Natural killer cell (primary cell): ENCODE data around the gene RAB1B. TPM values are rescaled to one million over a fixed set of nuclear protein-coding genes. Genes with fewer than 3 reads are reported as not detected.

Experiments
- ATAC-seq, 3 donors: fragments of 150-1000 bp in 2 of 3; fragments of 200-7000 bp in 1 of 3; cut with Tn5 transposase; 1 replicate in 1 of 3; 2 replicates in 2 of 3; pipeline ENCODE4 v1.10.0; 2021; ENCODE audit warnings: mild to moderate bottlenecking in 2 of 3, moderate library complexity in 2 of 3
- DNase-seq, 2 donors: peaks; one replicate each; pipeline versions ENCODE4 v3.0.0 to v3.0.0-alpha.2; 2013 to 2021; ENCODE audit warnings: mixed read lengths in 1 of 2
- H3K27ac ChIP-seq: one replicate; pipeline ENCODE4 v1.5.1; 2013; ENCODE audit warnings: mild to moderate bottlenecking, low read length
- H3K27me3 ChIP-seq: one replicate; pipeline ENCODE4 v1.6.1; 2013; ENCODE audit warnings: low read length; ENCODE audit not compliant: control insufficient read depth, insufficient read depth
- H3K36me3 ChIP-seq: one replicate; pipeline ENCODE4 v1.6.1; 2013; ENCODE audit warnings: low read length; ENCODE audit not compliant: control insufficient read depth, insufficient read depth
- H3K4me1 ChIP-seq: one replicate; pipeline ENCODE4 v1.6.1; 2013; ENCODE audit warnings: low read length; ENCODE audit not compliant: control insufficient read depth, insufficient read depth
- H3K4me3 ChIP-seq: one replicate; pipeline ENCODE4 v1.5.1; 2013; ENCODE audit warnings: low read length
- H3K9me3 ChIP-seq: one replicate; pipeline ENCODE4 v1.6.1; 2013; ENCODE audit warnings: low read length; ENCODE audit not compliant: control insufficient read depth, insufficient read depth
- H3K27ac Mint-ChIP-seq, 2 donors: one replicate each; pipeline ENCODE4 v1.8.0; 2022; ENCODE audit warnings: mild to moderate bottlenecking in 2 of 2, mixed read lengths in 2 of 2, moderate library complexity in 1 of 2
- H3K27me3 Mint-ChIP-seq, 2 donors: one replicate each; pipeline ENCODE4 v1.8.0; 2022; ENCODE audit warnings: low read depth in 2 of 2, mixed read lengths in 2 of 2
- H3K36me3 Mint-ChIP-seq: one replicate; pipeline ENCODE4 v1.8.0; 2022; ENCODE audit warnings: mixed read lengths
- H3K4me1 Mint-ChIP-seq, 2 donors: one replicate each; pipeline ENCODE4 v1.8.0; 2022; ENCODE audit warnings: mixed read lengths in 2 of 2
- H3K4me3 Mint-ChIP-seq: one replicate; pipeline ENCODE4 v1.8.0; 2022; ENCODE audit warnings: mild to moderate bottlenecking, moderate library complexity, mixed read lengths
- H3K9me3 Mint-ChIP-seq, 2 donors: one replicate each; pipeline ENCODE4 v1.8.0; 2022; ENCODE audit warnings: mixed read lengths in 2 of 2
- WGBS: methylation state at CpG from one replicate; pipeline ENCODE4 v1.1.7; 2013; ENCODE audit warnings: missing lambda C conversion rate; ENCODE audit not compliant: insufficient coverage; 5-methylcytosine and 5-hydroxymethylcytosine counted together
- intact Hi-C: fragments of 100-400 bp; cut with micrococcal nuclease; formaldehyde crosslinking; loops from one replicate; pipeline ENCODE4 v1.14.2; 2022
- total RNA-seq, 4 donors: library from RNA; stranded (reverse); fragments of 120-200 nt in 1 of 4; gene quantifications; one replicate each; pipeline versions ENCODE4 v1.2.3 to v1.2.4, GENCODE V29; 2013 to 2022
- TF ChIP-seq, protein P1 (sequence below): fragments of 200-600 bp; IDR thresholded peaks from one replicate; pipeline ENCODE4 v1.8.0; 2022; ENCODE audit warnings: antibody characterized with exemption

RAB1B gene
- total RNA-seq, 3 donors from 2014 or later (not counting 1 experiment from before 2014, with no cell fraction given), result 116 to 144 (median 132) TPM

- DNase-seq (no peak), ATAC-seq (no peak)
- Mint-ChIP-seq H3K4me1 (peaks cover 61 to 79% of the 10 kb centered on the region in 2 donors), H3K27me3 (no peaks in the 10 kb centered on the region), H3K27ac (peak overlapping the region in 1 of 2 donors; percentile 76), H3K4me3 (peak overlapping the region; percentile 41), H3K9me3 (no peaks in the 10 kb centered on the region), H3K36me3 (peaks cover 14% of the 10 kb centered on the region)
- TF ChIP-seq, protein P1, sequence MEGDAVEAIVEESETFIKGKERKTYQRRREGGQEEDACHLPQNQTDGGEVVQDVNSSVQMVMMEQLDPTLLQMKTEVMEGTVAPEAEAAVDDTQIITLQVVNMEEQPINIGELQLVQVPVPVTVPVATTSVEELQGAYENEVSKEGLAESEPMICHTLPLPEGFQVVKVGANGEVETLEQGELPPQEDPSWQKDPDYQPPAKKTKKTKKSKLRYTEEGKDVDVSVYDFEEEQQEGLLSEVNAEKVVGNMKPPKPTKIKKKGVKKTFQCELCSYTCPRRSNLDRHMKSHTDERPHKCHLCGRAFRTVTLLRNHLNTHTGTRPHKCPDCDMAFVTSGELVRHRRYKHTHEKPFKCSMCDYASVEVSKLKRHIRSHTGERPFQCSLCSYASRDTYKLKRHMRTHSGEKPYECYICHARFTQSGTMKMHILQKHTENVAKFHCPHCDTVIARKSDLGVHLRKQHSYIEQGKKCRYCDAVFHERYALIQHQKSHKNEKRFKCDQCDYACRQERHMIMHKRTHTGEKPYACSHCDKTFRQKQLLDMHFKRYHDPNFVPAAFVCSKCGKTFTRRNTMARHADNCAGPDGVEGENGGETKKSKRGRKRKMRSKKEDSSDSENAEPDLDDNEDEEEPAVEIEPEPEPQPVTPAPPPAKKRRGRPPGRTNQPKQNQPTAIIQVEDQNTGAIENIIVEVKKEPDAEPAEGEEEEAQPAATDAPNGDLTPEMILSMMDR, result no peak
- H3K36me3 ChIP-seq, result peaks cover 47% of the 10 kb centered on the region
- intact Hi-C loops, result no loop called here
- H3K9me3 ChIP-seq, result no peaks in the 10 kb centered on the region
- H3K4me1 ChIP-seq, result peaks cover 86% of the 10 kb centered on the region
- peak overlapping the region; percentile 20 for H3K27ac ChIP-seq
- 91% methylated on average over 7 of the region's 7 CpGs for WGBS
- H3K27me3 ChIP-seq, result no peaks in the 10 kb centered on the region
- H3K4me3 ChIP-seq, result no peak overlapping the region
Observed at GRCh38 chr11:66271816-66272215, 3.4 kb downstream of the RAB1B start.

DNA sequence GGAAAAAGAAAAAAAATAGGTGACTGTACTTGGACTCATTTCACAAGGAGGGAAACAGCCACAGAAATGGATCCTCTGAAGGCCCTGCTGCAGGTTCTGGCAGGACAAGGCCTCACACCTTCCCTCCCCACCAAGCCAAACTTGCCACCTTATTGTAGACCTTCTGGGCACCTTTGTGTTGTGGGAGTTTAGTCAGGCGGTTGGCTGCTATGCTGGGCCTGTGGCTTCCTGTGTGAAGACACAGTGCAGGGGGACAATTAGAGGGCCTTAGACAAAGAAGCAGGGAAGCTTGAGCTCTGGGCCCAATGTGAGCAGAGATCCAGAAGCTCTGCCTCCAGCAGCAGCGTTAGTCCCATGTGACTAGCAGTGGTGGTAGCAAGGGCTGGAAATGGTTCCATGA lies 4.2 kb downstream of the RAB1B start:
- TF ChIP-seq, protein P1, result no peak
- Histone ChIP-seq H3K27ac (peak overlapping the region; percentile 20), H3K4me3 (no peak overlapping the region), H3K36me3 (peaks cover 47% of the 10 kb centered on the region), H3K9me3 (no peaks in the 10 kb centered on the region), H3K27me3 (no peaks in the 10 kb centered on the region), H3K4me1 (peaks cover 87% of the 10 kb centered on the region)
- intact Hi-C loops, result no loop called here
- Mint-ChIP-seq H3K4me3 (peak overlapping the region; percentile 70), H3K9me3 (no peaks in the 10 kb centered on the region), H3K27ac (peak overlapping the region; percentile 76 to 86), H3K27me3 (no peaks in the 10 kb centered on the region), H3K4me1 (peaks cover 59 to 79% of the 10 kb centered on the region in 2 donors), H3K36me3 (peaks cover 14% of the 10 kb centered on the region)
- peak; percentile 34 to 55 (median 49) for ATAC-seq
- WGBS, result 31% methylated on average over 2 of the region's 2 CpGs
- peak; percentile 54 to 70 for DNase-seq

DNA sequence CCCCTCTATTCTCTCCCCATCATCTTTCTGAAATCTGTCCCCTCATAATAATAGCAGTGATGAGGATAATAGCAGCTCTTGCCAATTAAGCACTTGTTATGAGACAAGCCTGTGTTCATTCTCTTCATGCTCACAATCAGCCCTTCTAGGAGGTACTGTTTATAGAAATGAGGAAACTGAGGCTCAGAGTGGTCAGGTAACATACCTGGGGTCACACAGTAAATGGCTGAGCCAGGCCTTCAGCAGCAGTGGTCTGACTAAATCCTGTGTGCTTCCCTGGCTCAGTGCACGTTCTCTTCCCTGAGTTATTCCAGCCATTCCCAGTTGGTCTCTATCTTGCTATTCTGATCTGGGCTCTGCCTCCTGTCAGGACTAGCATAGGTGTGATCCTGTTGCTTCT lies 5.8 kb downstream of the RAB1B start:
- Histone ChIP-seq H3K36me3 (peaks cover 47% of the 10 kb centered on the region), H3K4me1 (peaks cover 86% of the 10 kb centered on the region), H3K9me3 (no peaks in the 10 kb centered on the region), H3K4me3 (no peak overlapping the region), H3K27me3 (peaks cover 3% of the 10 kb centered on the region), H3K27ac (no peak overlapping the region)
- no peak overlapping the region for H3K27ac Mint-ChIP-seq
- no peaks in the 10 kb centered on the region for H3K9me3 Mint-ChIP-seq
- H3K4me1 Mint-ChIP-seq, result peaks cover 48 to 75% of the 10 kb centered on the region in 2 donors
- 93% methylated on average over 1 of the region's 1 CpG for WGBS
- peaks cover 14% of the 10 kb centered on the region for H3K36me3 Mint-ChIP-seq
- no peaks in the 10 kb centered on the region for H3K27me3 Mint-ChIP-seq
- TF ChIP-seq, protein P1, result no peak
- intact Hi-C loops, result no loop called here
- ATAC-seq (no peak), DNase-seq (no peak)
- H3K4me3 Mint-ChIP-seq, result peak overlapping the region; percentile 69

- H3K27me3 ChIP-seq, result peaks cover 10% of the 10 kb centered on the region
- ATAC-seq (no peak), DNase-seq (no peak)
- H3K27ac ChIP-seq, result no peak overlapping the region
- H3K36me3 ChIP-seq, result peaks cover 47% of the 10 kb centered on the region
- peaks cover 78% of the 10 kb centered on the region for H3K4me1 ChIP-seq
- H3K9me3 ChIP-seq, result no peaks in the 10 kb centered on the region
- peaks cover 14% of the 10 kb centered on the region for H3K36me3 Mint-ChIP-seq
- WGBS, result 97% methylated on average over 8 of the region's 8 CpGs
- peaks cover 6 to 7% of the 10 kb centered on the region in 2 donors for H3K27me3 Mint-ChIP-seq
- H3K4me3 ChIP-seq, result no peak overlapping the region
- H3K4me3 Mint-ChIP-seq, result no peak overlapping the region
- H3K9me3 Mint-ChIP-seq, result no peaks in the 10 kb centered on the region
- no peak overlapping the region for H3K27ac Mint-ChIP-seq
- TF ChIP-seq, protein P1, result no peak
- peaks cover 44 to 71% of the 10 kb centered on the region in 2 donors for H3K4me1 Mint-ChIP-seq
- intact Hi-C loops, result no loop called here
Observed at GRCh38 chr11:66275396-66275795, 7.0 kb downstream of the RAB1B start.
